Hepatocyte (in vitro differentiated cells): ENCODE results near the gene PPP2R1A.

Experiments
- CTCF ChIP-seq: fragments of 200-600 bp; sonication (generic); IDR thresholded peaks from 2 replicates; pipeline ENCODE4 v1.5.1; 2016; ENCODE audit warnings: antibody characterized with exemption, mild to moderate bottlenecking; ENCODE audit not compliant: poor library complexity
- EZH2 ChIP-seq: fragments of 200-600 bp; sonication (generic); IDR thresholded peaks from 2 replicates; pipeline ENCODE4 v1.6.1; 2016; ENCODE audit warnings: antibody characterized with exemption, mild to moderate bottlenecking, borderline replicate concordance
- EZH2phosphoT487 ChIP-seq: fragments of 200-600 bp; sonication (generic); IDR thresholded peaks from one replicate; pipeline ENCODE4 v1.6.1; 2018; ENCODE audit warnings: antibody characterized with exemption, mild to moderate bottlenecking, low read depth, moderate library complexity; ENCODE audit not compliant: unreplicated experiment, severe bottlenecking

DNA sequence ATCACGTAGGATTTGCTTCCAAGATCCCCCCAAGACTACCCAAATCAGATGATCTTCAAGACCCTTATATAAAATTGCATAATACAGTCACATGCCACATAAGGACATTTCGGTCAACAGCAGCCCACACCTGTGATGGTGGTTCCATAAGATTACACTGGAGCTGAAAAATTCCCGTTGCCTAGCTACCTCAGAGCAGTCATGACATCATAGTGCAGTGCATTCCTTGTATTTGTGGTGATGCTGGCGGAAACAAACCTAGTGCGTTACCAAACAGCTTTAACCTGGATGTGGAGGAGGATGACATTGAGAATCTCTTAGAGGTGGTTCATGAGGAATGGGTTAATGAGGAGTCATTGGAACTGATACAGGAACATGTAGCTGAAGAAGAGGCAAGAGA lies 84.3 kb downstream of the PPP2R1A start:
- TF ChIP-seq EZH2phosphoT487 (no peak), CTCF (no peak), EZH2 (no peak)
